WTC11 (cell line): ENCODE results near the gene GRAP2. TPM values are rescaled to one million over a fixed set of nuclear protein-coding genes. Genes with fewer than 3 reads are reported as not detected.

Source experiments
- ATAC-seq: fragments of 200-7000 bp; cut with Tn5 transposase; 2 replicates; pipeline ENCODE4 v1.10.0; 2021; ENCODE audit warnings: mild to moderate bottlenecking, moderate library complexity
- CTCF ChIA-PET: fragments of 300-600 bp; sonication (Branson Sonifier 250); formaldehyde crosslinking; loops from one replicate; lab custom pipeline; 2021; ENCODE audit warnings: antibody characterized with exemption; lab: Charles Lee
- POLR2A ChIA-PET: fragments of 350-600 bp; sonication (Branson Sonifier 250); formaldehyde crosslinking; loops from one replicate; lab custom pipeline; 2021; ENCODE audit warnings: antibody characterized with exemption; lab: Charles Lee
- DNase-seq: peaks from one replicate; pipeline ENCODE4 v3.0.0; 2021; ENCODE audit warnings: low spot score
- H3K27ac Mint-ChIP-seq: 2 replicates; pipeline ENCODE4 v1.8.0; 2021; ENCODE audit warnings: mixed read lengths
- H3K27me3 Mint-ChIP-seq: 2 replicates; pipeline ENCODE4 v1.8.0; 2021; ENCODE audit warnings: low read depth, mild to moderate bottlenecking, moderate library complexity, mixed read lengths
- H3K36me3 Mint-ChIP-seq: 2 replicates; pipeline ENCODE4 v1.8.0; 2021; ENCODE audit warnings: mixed read lengths
- H3K4me1 Mint-ChIP-seq: 2 replicates; pipeline ENCODE4 v1.8.0; 2022; ENCODE audit warnings: mixed read lengths
- H3K4me3 Mint-ChIP-seq: 2 replicates; pipeline ENCODE4 v1.8.0; 2021; ENCODE audit warnings: mild to moderate bottlenecking, moderate library complexity, mixed read lengths
- H3K9me3 Mint-ChIP-seq: 2 replicates; pipeline ENCODE4 v1.8.0; 2021; ENCODE audit warnings: mixed read lengths
- AFF4 ChIP-seq: sonication (generic); formaldehyde crosslinking; IDR thresholded peaks from 2 replicates; pipeline ENCODE4 v1.8.1; 2023; ENCODE audit warnings: mild to moderate bottlenecking, missing genetic modification reagents, borderline replicate concordance
- ARID4B ChIP-seq: sonication (generic); formaldehyde crosslinking; IDR thresholded peaks from 2 replicates; pipeline ENCODE4 v1.8.0; 2023; ENCODE audit warnings: missing genetic modification reagents, mild to moderate bottlenecking, borderline replicate concordance
- CDX4 ChIP-seq: fragments of 250-450 bp; sonication (Bioruptor Pico); IDR thresholded peaks from 2 replicates; pipeline ENCODE4 v1.9.0; 2021; ENCODE audit warnings: moderate library complexity, mild to moderate bottlenecking, inconsistent platforms, borderline replicate concordance
- CREB1 ChIP-seq: sonication (generic); formaldehyde crosslinking; IDR thresholded peaks from 2 replicates; pipeline ENCODE4 v1.8.0; 2023; ENCODE audit warnings: mild to moderate bottlenecking, missing genetic modification reagents
- CTCF ChIP-seq: fragments of 200-600 bp; IDR thresholded peaks from 2 replicates; pipeline ENCODE4 v1.8.0; 2022; ENCODE audit warnings: antibody characterized with exemption
- FOXP1 ChIP-seq: sonication (generic); formaldehyde crosslinking; IDR thresholded peaks from 2 replicates; pipeline ENCODE4 v1.8.0; 2022; ENCODE audit warnings: missing genetic modification reagents, mild to moderate bottlenecking, moderate library complexity, borderline replicate concordance
- NFATC4 ChIP-seq: fragments of 250-450 bp; sonication (Bioruptor Pico); IDR thresholded peaks from 2 replicates; pipeline ENCODE4 v1.9.0; 2021; ENCODE audit warnings: mild to moderate bottlenecking
- OVOL2 ChIP-seq: fragments of 250-450 bp; sonication (Bioruptor Pico); IDR thresholded peaks from 2 replicates; pipeline ENCODE4 v1.9.0; 2021; ENCODE audit warnings: mild to moderate bottlenecking, borderline replicate concordance
- PRRX2 ChIP-seq: fragments of 250-450 bp; sonication (Bioruptor Pico); IDR thresholded peaks from 2 replicates; pipeline ENCODE4 v1.8.0; 2021; ENCODE audit warnings: mild to moderate bottlenecking
- STAT6 ChIP-seq: sonication (generic); formaldehyde crosslinking; conservative IDR thresholded peaks from 2 replicates; pipeline ENCODE4 v1.8.1; 2023; ENCODE audit warnings: mild to moderate bottlenecking, low read depth, missing genetic modification reagents, moderate library complexity
- USF1 ChIP-seq: sonication (generic); formaldehyde crosslinking; IDR thresholded peaks from 2 replicates; pipeline ENCODE4 v1.8.0; 2022; ENCODE audit warnings: mild to moderate bottlenecking, missing genetic modification reagents
- ZNF423 ChIP-seq: fragments of 250-450 bp; sonication (Bioruptor Pico); IDR thresholded peaks from 2 replicates; pipeline ENCODE4 v2.1.2; 2022; ENCODE audit warnings: mild to moderate bottlenecking, moderate library complexity
- ZNF671 ChIP-seq: fragments of 250-450 bp; sonication (Bioruptor Pico); IDR thresholded peaks from 2 replicates; pipeline ENCODE4 v1.8.0; 2021; ENCODE audit warnings: mild to moderate bottlenecking
- total RNA-seq: library from RNA; stranded (reverse); gene quantifications from 3 replicates; pipeline ENCODE4 v1.2.3, GENCODE V29; 2021

Gene GRAP2
- total RNA-seq, 1 experiment from 2014 or later: 0.33 TPM

GRCh38 chr22:39906207-39906606, 5.3 kb downstream of the GRAP2 start (continued):
- no peak for TF ChIP-seq ARID4B (CRISPR knock-in tag)

GRCh38 chr22:39907047-39907446, 6.2 kb downstream of the GRAP2 start:
- no peak for DNase-seq

More at GRCh38 chr22:39907047-39907446, 6.2 kb downstream of the GRAP2 start:
- TF ChIP-seq ZNF671 (CRISPR knock-in tag) (no peak), CDX4 (no peak), FOXP1 (no peak), CREB1 (CRISPR knock-in tag) (no peak), NFATC4 (no peak), PRRX2 (CRISPR knock-in tag) (no peak), CTCF (no peak), USF1 (no peak), OVOL2 (no peak), ZNF423 (no peak), AFF4 (CRISPR knock-in tag) (no peak), STAT6 (no peak)
- Mint-ChIP-seq H3K4me3 (no peak overlapping the region), H3K27me3 (no peaks in the 10 kb centered on the region; the same call in none of the 2 replicates), H3K9me3 (no peaks in the 10 kb centered on the region), H3K36me3 (no peaks in the 10 kb centered on the region), H3K27ac (no peak overlapping the region), H3K4me1 (peaks cover 15% of the 10 kb centered on the region)
- no peak for ATAC-seq
- ChIA-PET CTCF (interaction anchor here (1.2 to 2.0 kb wide), 2 partner anchors 26 to 130 kb away, joined by 3 to 5 read pairs; no protein-coding TSS in a partner anchor), POLR2A (no interaction called here)
